AG10803 (cell line): ENCODE results near the gene CACNA1D.

Experiments used
- DNase-seq: peaks from one replicate; pipeline ENCODE4 v3.0.0; 2010; ENCODE audit warnings: low read depth
- H3K4me3 ChIP-seq: 2 replicates; pipeline ENCODE4 v1.5.1; 2011; ENCODE audit warnings: mild to moderate bottlenecking, low read length, control low read depth
- CTCF ChIP-seq: conservative IDR thresholded peaks from 2 replicates; pipeline ENCODE4 v1.5.1; 2011; ENCODE audit warnings: mild to moderate bottlenecking, low read length, control low read depth, inconsistent platforms

The CACNA1D gene

GRCh38 chr3:53703630-53704362, 209.4 kb downstream of the CACNA1D start:
- no peak for DNase-seq
- H3K4me3 ChIP-seq: no peak overlapping the region
- no peak for TF ChIP-seq CTCF

- no peak overlapping the region for H3K4me3 ChIP-seq
- no peak for TF ChIP-seq CTCF
- no peak for DNase-seq
Measured at GRCh38 chr3:53704363-53704725, 209.9 kb downstream of the CACNA1D start.

- DNase-seq: no peak
- no peak overlapping the region for H3K4me3 ChIP-seq
- no peak for TF ChIP-seq CTCF
Measured at GRCh38 chr3:53705024-53705745, 210.8 kb downstream of the CACNA1D start.

- no peak overlapping the region for H3K4me3 ChIP-seq
- DNase-seq: no peak
- no peak for TF ChIP-seq CTCF
Measured at GRCh38 chr3:53705774-53706173, 211.4 kb downstream of the CACNA1D start.

GRCh38 chr3:53707222-53707621, 212.8 kb downstream of the CACNA1D start:
- DNase-seq: no peak
- TF ChIP-seq CTCF: no peak
- H3K4me3 ChIP-seq: no peak overlapping the region

GRCh38 chr3:53708001-53708621, 213.7 kb downstream of the CACNA1D start:
- TF ChIP-seq CTCF: no peak
- H3K4me3 ChIP-seq: no peak overlapping the region
- no peak for DNase-seq
